Endodermal cell (in vitro differentiated cells): ENCODE results near the gene RBM4B. TPM values are rescaled to one million over a fixed set of nuclear protein-coding genes. Genes with fewer than 3 reads are reported as not detected.

ENCODE experiments used
- DNase-seq: peaks from one replicate; pipeline ENCODE4 v3.0.0-alpha.2; 2017
- H3K27ac ChIP-seq: 2 replicates; pipeline ENCODE4 v1.5.1; 2013; ENCODE audit warnings: mild to moderate bottlenecking, low read depth, low read length, moderate library complexity
- H3K27me3 ChIP-seq: 2 replicates; pipeline ENCODE4 v1.6.1; 2013; ENCODE audit warnings: mild to moderate bottlenecking, low read length, moderate library complexity; ENCODE audit not compliant: insufficient read depth, control insufficient read depth, poor library complexity, severe bottlenecking
- H3K36me3 ChIP-seq: 2 replicates; pipeline ENCODE4 v1.7.0; 2013; ENCODE audit warnings: mild to moderate bottlenecking, low read length, moderate library complexity; ENCODE audit not compliant: control insufficient read depth, insufficient read depth
- H3K4me1 ChIP-seq: one replicate; pipeline ENCODE4 v1.7.0; 2013; ENCODE audit warnings: low read length; ENCODE audit not compliant: control insufficient read depth, insufficient read depth
- H3K4me3 ChIP-seq: 2 replicates; pipeline ENCODE4 v1.5.1; 2013; ENCODE audit warnings: mild to moderate bottlenecking, low read length, moderate library complexity
- H3K9ac ChIP-seq: 2 replicates; pipeline ENCODE4 v1.6.1; 2013; ENCODE audit warnings: mild to moderate bottlenecking, low read length, moderate library complexity; ENCODE audit not compliant: poor library complexity, severe bottlenecking; ENCODE audit errors: extremely low read depth
- H3K9me3 ChIP-seq: 2 replicates; pipeline ENCODE4 v1.6.1; 2013; ENCODE audit warnings: mild to moderate bottlenecking, low read length, moderate library complexity; ENCODE audit not compliant: control insufficient read depth
- H3K27ac Mint-ChIP-seq: 2 replicates; pipeline ENCODE4 v1.8.0; 2020; ENCODE audit warnings: mixed read lengths
- H3K27me3 Mint-ChIP-seq: 2 replicates; pipeline ENCODE4 v1.8.0; 2021; ENCODE audit warnings: mild to moderate bottlenecking, mixed read lengths; ENCODE audit not compliant: insufficient read depth
- H3K36me3 Mint-ChIP-seq: 2 replicates; pipeline ENCODE4 v1.8.0; 2020; ENCODE audit warnings: low read depth, mixed read lengths
- H3K4me1 Mint-ChIP-seq: 2 replicates; pipeline ENCODE4 v1.8.0; 2020; ENCODE audit warnings: mixed read lengths
- H3K4me3 Mint-ChIP-seq: 2 replicates; pipeline ENCODE4 v1.8.0; 2020; ENCODE audit warnings: mild to moderate bottlenecking, moderate library complexity, mixed read lengths
- H3K9me3 Mint-ChIP-seq: 2 replicates; pipeline ENCODE4 v1.8.0; 2020; ENCODE audit warnings: mild to moderate bottlenecking, mixed read lengths
- CTCF ChIP-seq: fragments of 200-600 bp; sonication (generic); conservative IDR thresholded peaks from 2 replicates; pipeline ENCODE4 v1.5.0; 2021; ENCODE audit warnings: antibody characterized with exemption, mild to moderate bottlenecking
- WGBS, 2 experiments: methylation state at CpG; one replicate each; pipeline versions ENCODE4 v1.1.5 to v1.1.7; 2013; ENCODE audit warnings: missing lambda C conversion rate in 2 of 2, mixed read lengths in 1 of 2; ENCODE audit not compliant: insufficient coverage in 1 of 2, insufficient read length in 1 of 2; 5-methylcytosine and 5-hydroxymethylcytosine counted together
- total RNA-seq, 2 donors: library from RNA; stranded (reverse); fragmentation: NEBNext Ultra II Directional in 1 of 2; extraction: Animal tissue kit (Norgen Biotek cat#: 25700) in 1 of 2; gene quantifications; 2 replicates in 1 of 2; 3 replicates in 1 of 2; pipeline ENCODE4 v1.2.1, GENCODE V29; 2021

RBM4B gene
- total RNA-seq, 2 donors from 2014 or later, result 23.3 to 28.5 TPM

- H3K4me3 ChIP-seq, result no peak overlapping the region
- Mint-ChIP-seq H3K4me1 (no peaks in the 10 kb centered on the region), H3K27ac (no peak overlapping the region), H3K9me3 (no peaks in the 10 kb centered on the region), H3K4me3 (no peak overlapping the region), H3K27me3 (no peaks in the 10 kb centered on the region), H3K36me3 (peaks cover 30% of the 10 kb centered on the region)
- no peak overlapping the region for H3K27ac ChIP-seq
- WGBS, 2 experiments, result 92 to 98% methylated on average over 15 to 19 of the region's 19 CpGs
- H3K27me3 ChIP-seq, result no peaks in the 10 kb centered on the region
- H3K4me1 ChIP-seq, result no peaks in the 10 kb centered on the region
- H3K9me3 ChIP-seq, result no peaks in the 10 kb centered on the region
- no peak for TF ChIP-seq CTCF
- H3K9ac ChIP-seq, result no peak overlapping the region
- DNase-seq, result no peak
- H3K36me3 ChIP-seq, result peaks cover 31% of the 10 kb centered on the region
Measured at GRCh38 chr11:66715346-66716085, 37.8 kb upstream of the RBM4B start.

- no peak overlapping the region for H3K27ac Mint-ChIP-seq
- no peaks in the 10 kb centered on the region for H3K4me1 Mint-ChIP-seq
- peaks cover 21% of the 10 kb centered on the region for H3K36me3 ChIP-seq
Measured at GRCh38 chr11:66713746-66714480, 36.2 kb upstream of the RBM4B start.

GRCh38 chr11:66710384-66710930, 32.8 kb upstream of the RBM4B start:
- no peaks in the 10 kb centered on the region for H3K9me3 Mint-ChIP-seq
- H3K4me3 ChIP-seq, result no peak overlapping the region
- H3K4me1 ChIP-seq, result no peaks in the 10 kb centered on the region
- H3K4me1 Mint-ChIP-seq, result no peaks in the 10 kb centered on the region
- H3K9ac ChIP-seq, result no peak overlapping the region
- H3K27ac Mint-ChIP-seq, result no peak overlapping the region
- H3K4me3 Mint-ChIP-seq, result no peak overlapping the region
- H3K36me3 ChIP-seq, result peaks cover 27% of the 10 kb centered on the region
- TF ChIP-seq CTCF, result no peak
- no peak for DNase-seq
- H3K9me3 ChIP-seq, result no peaks in the 10 kb centered on the region
- 92 to 97% methylated on average over 9 to 14 of the region's 15 CpGs for WGBS, 2 experiments
- no peaks in the 10 kb centered on the region for H3K27me3 ChIP-seq
- H3K36me3 Mint-ChIP-seq, result peaks cover 55% of the 10 kb centered on the region
- no peaks in the 10 kb centered on the region for H3K27me3 Mint-ChIP-seq
- H3K27ac ChIP-seq, result no peak overlapping the region

More at GRCh38 chr11:66713746-66714480, 36.2 kb upstream of the RBM4B start:
- no peak overlapping the region for H3K4me3 Mint-ChIP-seq
- no peaks in the 10 kb centered on the region for H3K27me3 Mint-ChIP-seq
- no peaks in the 10 kb centered on the region for H3K9me3 Mint-ChIP-seq
- 80 to 83% methylated on average over 8 to 12 of the region's 12 CpGs for WGBS, 2 experiments
- Histone ChIP-seq H3K4me1 (no peaks in the 10 kb centered on the region), H3K4me3 (no peak overlapping the region), H3K9ac (no peak overlapping the region), H3K9me3 (no peaks in the 10 kb centered on the region), H3K27me3 (no peaks in the 10 kb centered on the region), H3K27ac (no peak overlapping the region)
- no peak for DNase-seq
- peaks cover 36% of the 10 kb centered on the region for H3K36me3 Mint-ChIP-seq
- no peak for TF ChIP-seq CTCF
